PFSK-1 (cell line): Measurements from ENCODE around the gene WIZ.

ENCODE experiments used
- POLR2AphosphoS5 ChIP-seq: IDR thresholded peaks from 2 replicates; pipeline ENCODE4 v1.6.1; 2012; ENCODE audit warnings: low read depth, mild to moderate bottlenecking, control low read depth, low read length, moderate library complexity
- TAF1 ChIP-seq: IDR thresholded peaks from 2 replicates; pipeline ENCODE4 v1.6.1; 2012; ENCODE audit warnings: low read length, control low read depth, borderline replicate concordance; ENCODE audit not compliant: insufficient read depth

GRCh38 chr19:15397236-15397635, 52.5 kb downstream of the WIZ start:
- TF ChIP-seq TAF1: no peak
- no peak for TF ChIP-seq POLR2AphosphoS5
